H7 (cell line): ENCODE results near the gene ALG9. TPM values are rescaled to one million over a fixed set of nuclear protein-coding genes. Genes with fewer than 3 reads are reported as not detected.

Experiments used
- DNase-seq: peaks from one replicate; pipeline ENCODE4 v3.0.0; 2012
- H3K27me3 ChIP-seq: 2 replicates; pipeline ENCODE4 v1.6.0; 2011; ENCODE audit warnings: mild to moderate bottlenecking, low read length; ENCODE audit not compliant: control insufficient read depth, insufficient read depth
- H3K36me3 ChIP-seq: replicated peaks from 2 replicates; pipeline ENCODE4 v1.5.1; 2011; ENCODE audit warnings: low read length; ENCODE audit not compliant: control insufficient read depth, insufficient read depth
- H3K4me3 ChIP-seq: 2 replicates; pipeline ENCODE4 v1.5.1; 2011; ENCODE audit warnings: low read depth, mild to moderate bottlenecking, control low read depth, low read length, moderate library complexity; ENCODE audit not compliant: insufficient read depth
- total RNA-seq: library from RNA; depleted of rRNA; stranded (reverse); fragments of >200 nt; shearing (Covaris generic); gene quantifications from 2 replicates; pipeline ENCODE4 v1.2.3, GENCODE V29; 2014

The ALG9 gene
- total RNA-seq, 1 experiment from 2014 or later = 17.4 TPM

GRCh38 chr11:111852103-111852502 is 19.3 kb downstream of the ALG9 start:
- no peaks in the 10 kb centered on the region; the same call in 1 of the 2 replicates for H3K36me3 ChIP-seq
- no peaks in the 10 kb centered on the region for H3K27me3 ChIP-seq
- DNase-seq = no peak
- H3K4me3 ChIP-seq = no peak overlapping the region

DNA sequence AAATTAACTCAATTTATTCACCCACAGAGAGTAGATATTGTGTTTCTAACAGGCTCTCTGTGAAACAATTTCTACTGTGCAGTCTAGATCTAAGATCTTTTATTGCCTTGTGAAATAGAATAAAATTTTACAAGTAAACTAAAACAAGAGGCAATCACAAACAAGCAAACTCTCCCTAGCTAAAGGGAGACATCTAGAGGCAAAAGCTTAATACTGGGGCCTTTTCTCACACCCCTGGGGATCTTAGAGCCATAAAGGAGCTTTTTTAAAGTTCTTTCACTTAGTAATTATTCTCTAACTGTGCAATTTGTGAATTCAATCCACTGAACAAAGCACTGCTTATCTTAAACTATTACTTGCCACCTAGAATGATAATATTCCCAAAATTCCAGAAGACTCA is 19.7 kb downstream of the ALG9 start:
- Histone ChIP-seq H3K36me3 (no peaks in the 10 kb centered on the region; the same call in 1 of the 2 replicates), H3K4me3 (no peak overlapping the region), H3K27me3 (no peaks in the 10 kb centered on the region)
- no peak for DNase-seq

GRCh38 chr11:111851067-111851466 is 20.3 kb downstream of the ALG9 start:
- no peak for DNase-seq
- Histone ChIP-seq H3K27me3 (no peaks in the 10 kb centered on the region), H3K36me3 (no peaks in the 10 kb centered on the region; the same call in 1 of the 2 replicates), H3K4me3 (no peak overlapping the region)

- no peak for DNase-seq
- H3K4me3 ChIP-seq = no peak overlapping the region
- no peaks in the 10 kb centered on the region; the same call in 1 of the 2 replicates for H3K36me3 ChIP-seq
- no peaks in the 10 kb centered on the region for H3K27me3 ChIP-seq
These were observed 21.8 kb downstream of the ALG9 start for GRCh38 chr11:111849631-111850030.

DNA sequence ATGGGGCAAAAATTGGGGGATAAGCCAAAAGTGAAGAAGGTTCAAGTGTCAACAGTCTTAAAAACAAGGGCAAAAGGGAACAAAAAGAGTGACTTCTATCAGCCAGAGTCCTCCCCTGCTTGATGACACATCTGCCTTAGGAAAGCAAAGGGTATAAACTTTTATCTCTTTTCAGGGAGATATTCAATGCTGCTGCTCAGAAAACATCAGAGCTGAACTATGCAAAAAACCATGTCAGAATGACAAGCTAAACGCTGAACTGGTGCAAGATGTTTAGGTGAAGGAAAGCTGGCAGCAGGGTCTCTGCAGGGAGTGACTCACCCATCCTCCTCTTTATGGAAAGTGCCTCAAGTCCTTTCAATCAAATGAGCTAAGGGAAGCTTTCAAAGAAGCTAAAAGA is 24.7 kb downstream of the ALG9 start:
- no peak for DNase-seq
- H3K4me3 ChIP-seq = no peak overlapping the region
- H3K36me3 ChIP-seq = no peaks in the 10 kb centered on the region
- H3K27me3 ChIP-seq = no peaks in the 10 kb centered on the region

- Histone ChIP-seq H3K36me3 (no peaks in the 10 kb centered on the region), H3K4me3 (no peak overlapping the region), H3K27me3 (no peaks in the 10 kb centered on the region)
- no peak for DNase-seq
These were observed 25.3 kb downstream of the ALG9 start for GRCh38 chr11:111846063-111846462.

- H3K36me3 ChIP-seq = no peaks in the 10 kb centered on the region
- H3K4me3 ChIP-seq = no peak overlapping the region
- H3K27me3 ChIP-seq = no peaks in the 10 kb centered on the region
- no peak for DNase-seq
These were observed 25.9 kb downstream of the ALG9 start for GRCh38 chr11:111845276-111846028.

- no peaks in the 10 kb centered on the region for H3K27me3 ChIP-seq
- no peak for DNase-seq
- H3K36me3 ChIP-seq = no peaks in the 10 kb centered on the region
- no peak overlapping the region for H3K4me3 ChIP-seq
These were observed 27.7 kb downstream of the ALG9 start for GRCh38 chr11:111843661-111844060.

DNA sequence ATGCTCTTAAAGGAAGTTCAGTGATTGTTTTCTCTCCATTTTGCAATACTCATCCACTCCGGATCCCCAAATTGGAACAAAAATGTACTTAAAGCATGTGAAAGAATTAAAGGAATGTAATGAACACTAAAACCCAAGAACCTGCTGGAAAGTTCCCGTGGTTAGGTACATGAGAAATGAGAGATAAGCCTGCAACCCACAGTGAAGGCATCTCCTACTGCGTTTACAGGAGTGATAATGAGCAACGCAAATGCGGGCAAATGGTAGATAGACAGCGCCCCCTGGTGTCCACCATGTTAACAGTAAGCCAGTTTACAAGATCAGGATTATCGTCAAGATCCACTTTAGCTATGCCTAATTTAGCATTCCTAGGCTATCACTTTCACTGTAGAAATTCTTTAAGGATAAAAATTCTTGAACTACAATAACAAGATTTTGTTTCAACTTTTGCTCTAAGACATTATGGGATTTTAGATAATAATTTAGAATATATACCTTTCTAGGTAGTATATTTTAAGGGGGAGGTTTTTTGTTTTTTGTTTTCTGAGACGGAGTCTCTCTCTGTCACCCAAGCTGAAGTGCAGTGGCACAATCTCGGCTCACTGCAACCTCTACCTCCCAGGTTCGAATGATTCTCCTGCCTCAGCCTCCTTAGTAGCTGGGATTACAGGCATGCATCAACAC is 29.9 kb downstream of the ALG9 start:
- H3K36me3 ChIP-seq = no peaks in the 10 kb centered on the region
- DNase-seq = peak; percentile 73
- no peaks in the 10 kb centered on the region for H3K27me3 ChIP-seq
- H3K4me3 ChIP-seq = no peak overlapping the region

DNA sequence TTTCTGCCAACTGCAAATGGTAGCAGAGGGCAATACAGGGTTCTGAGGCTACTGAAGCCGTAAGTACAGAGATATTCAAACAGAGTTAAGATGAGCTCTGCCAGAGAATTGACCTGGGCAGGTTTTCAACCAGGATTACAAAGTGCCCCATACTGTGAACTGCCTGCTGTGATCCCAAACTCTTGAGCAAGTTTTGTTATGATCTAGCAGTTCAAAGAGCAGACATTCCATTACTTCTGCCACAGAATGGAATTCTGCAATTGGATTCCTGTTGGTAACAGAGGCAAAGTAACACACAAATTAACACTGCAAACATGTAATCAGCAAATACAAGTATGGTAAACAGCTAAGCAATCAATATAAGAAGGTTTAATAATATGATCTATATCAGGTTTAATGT is 31.2 kb downstream of the ALG9 start:
- peak; percentile 52 for DNase-seq
- no peaks in the 10 kb centered on the region for H3K27me3 ChIP-seq
- no peaks in the 10 kb centered on the region for H3K36me3 ChIP-seq
- H3K4me3 ChIP-seq = no peak overlapping the region

- DNase-seq = no peak
- no peaks in the 10 kb centered on the region for H3K36me3 ChIP-seq
- H3K27me3 ChIP-seq = no peaks in the 10 kb centered on the region
- no peak overlapping the region for H3K4me3 ChIP-seq
These were observed 33.3 kb downstream of the ALG9 start for GRCh38 chr11:111838054-111838453.

DNA sequence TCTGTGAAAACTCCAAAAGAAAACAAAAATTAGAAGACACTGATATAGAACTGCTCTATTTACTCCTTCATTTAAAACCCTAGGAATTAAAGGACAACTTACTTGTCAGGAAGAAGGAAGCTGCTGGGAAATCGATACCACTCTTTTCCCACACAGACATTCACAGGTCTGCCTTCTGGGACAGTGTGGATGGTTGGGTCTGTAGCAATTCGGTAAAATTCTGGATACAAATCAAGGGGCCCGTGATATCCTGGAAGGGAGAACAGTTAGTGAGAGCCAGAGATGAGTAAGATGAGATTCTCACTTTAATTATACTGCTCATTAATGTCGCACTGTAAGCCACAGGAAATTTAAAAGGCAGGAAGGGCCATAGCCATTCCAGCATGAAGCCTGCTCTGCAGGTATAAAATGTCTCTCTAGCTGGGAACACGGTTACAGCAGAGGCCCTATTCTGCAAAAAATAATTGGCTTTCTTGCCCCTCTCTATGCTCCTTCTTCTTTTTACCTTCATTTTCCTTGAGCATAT is 34.0 kb downstream of the ALG9 start:
- no peaks in the 10 kb centered on the region for H3K36me3 ChIP-seq
- no peak for DNase-seq
- no peak overlapping the region for H3K4me3 ChIP-seq
- no peaks in the 10 kb centered on the region for H3K27me3 ChIP-seq

- DNase-seq = no peak
- H3K4me3 ChIP-seq = no peak overlapping the region
- no peaks in the 10 kb centered on the region for H3K36me3 ChIP-seq
- H3K27me3 ChIP-seq = no peaks in the 10 kb centered on the region
These were observed 34.7 kb downstream of the ALG9 start for GRCh38 chr11:111836721-111837120.

DNA sequence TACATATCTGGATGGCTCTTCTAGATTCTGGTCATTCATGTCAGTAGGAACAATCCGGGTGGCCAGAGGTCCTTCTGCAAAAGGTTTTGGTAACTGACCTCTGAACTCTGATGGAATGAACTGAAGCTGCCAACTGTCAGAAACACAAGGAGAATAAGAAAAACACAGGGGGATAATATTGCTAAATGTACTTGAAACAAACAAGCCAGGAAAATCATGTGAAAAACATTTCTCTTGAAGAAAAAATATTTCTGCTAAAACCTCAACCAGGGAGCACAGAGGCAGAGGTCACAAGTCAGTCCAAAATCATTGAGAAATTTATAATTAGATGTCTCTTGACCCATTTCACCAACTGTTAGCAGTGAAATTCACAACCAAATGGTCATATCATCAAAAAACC is 35.2 kb downstream of the ALG9 start:
- Histone ChIP-seq H3K27me3 (no peaks in the 10 kb centered on the region), H3K36me3 (no peaks in the 10 kb centered on the region), H3K4me3 (no peak overlapping the region)
- DNase-seq = no peak

DNA sequence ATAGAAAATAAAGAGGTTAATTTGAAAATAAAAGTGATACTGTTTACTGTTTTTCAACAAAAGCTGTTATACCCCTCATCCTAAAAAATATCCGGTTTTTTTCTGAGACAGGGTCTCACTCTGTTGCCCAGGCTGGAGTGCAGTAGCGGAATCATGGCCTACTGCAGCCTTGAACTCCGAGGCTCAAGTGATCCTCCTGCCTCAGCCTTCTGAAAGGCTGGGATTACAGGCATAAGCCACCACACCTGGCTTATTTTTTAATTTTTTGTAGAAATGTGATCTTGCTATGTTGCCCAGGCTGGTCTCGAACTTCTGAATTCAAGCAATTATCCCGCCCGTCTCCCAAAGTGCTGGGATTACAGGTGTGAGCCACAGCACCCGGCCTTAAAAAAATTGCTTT is 35.7 kb downstream of the ALG9 start:
- Histone ChIP-seq H3K27me3 (no peaks in the 10 kb centered on the region), H3K4me3 (no peak overlapping the region), H3K36me3 (no peaks in the 10 kb centered on the region)
- DNase-seq = no peak
